HG03103 (cell line): ENCODE results near the gene SCFD2.

Experiments used
- ATAC-seq: cut with Tn5 transposase; IDR thresholded peaks from one replicate; pipeline ENCODE4 v1.9.1; 2021; ENCODE audit warnings: low read depth; ENCODE audit not compliant: unreplicated experiment

The SCFD2 gene

GRCh38 chr4:52945326-52945898 lies 420.4 kb downstream of the SCFD2 start:
- ATAC-seq: no peak

- no peak for ATAC-seq
Measured at GRCh38 chr4:52943677-52944076, 422.2 kb downstream of the SCFD2 start.

GRCh38 chr4:52942936-52943335 lies 422.9 kb downstream of the SCFD2 start:
- ATAC-seq: no peak

- ATAC-seq: no peak
Measured at GRCh38 chr4:52941450-52941849, 424.4 kb downstream of the SCFD2 start.

GRCh38 chr4:52939739-52940138 lies 426.1 kb downstream of the SCFD2 start:
- ATAC-seq: no peak

GRCh38 chr4:52939325-52939724 lies 426.5 kb downstream of the SCFD2 start:
- ATAC-seq: no peak

- ATAC-seq: no peak
Measured at GRCh38 chr4:52937829-52938228, 428.0 kb downstream of the SCFD2 start.

GRCh38 chr4:52936729-52937128 lies 429.1 kb downstream of the SCFD2 start:
- no peak for ATAC-seq

GRCh38 chr4:52935317-52935716 lies 430.5 kb downstream of the SCFD2 start:
- no peak for ATAC-seq

GRCh38 chr4:52933738-52934137 lies 432.1 kb downstream of the SCFD2 start:
- no peak for ATAC-seq

- no peak for ATAC-seq
Measured at GRCh38 chr4:52932591-52933470, 433.0 kb downstream of the SCFD2 start.

GRCh38 chr4:52931243-52931642 lies 434.6 kb downstream of the SCFD2 start:
- ATAC-seq: no peak

- ATAC-seq: no peak
Measured at GRCh38 chr4:52926196-52926974, 439.5 kb downstream of the SCFD2 start.

GRCh38 chr4:52925531-52925968 lies 440.3 kb downstream of the SCFD2 start:
- ATAC-seq: no peak

- no peak for ATAC-seq
Measured at GRCh38 chr4:52919461-52919860, 446.4 kb downstream of the SCFD2 start.

- no peak for ATAC-seq
Measured at GRCh38 chr4:52917817-52918216, 448.0 kb downstream of the SCFD2 start.

GRCh38 chr4:52915730-52916300 lies 450.0 kb downstream of the SCFD2 start:
- no peak for ATAC-seq

GRCh38 chr4:52915191-52915590 lies 450.7 kb downstream of the SCFD2 start:
- ATAC-seq: no peak

- no peak for ATAC-seq
Measured at GRCh38 chr4:52914051-52914605, 451.7 kb downstream of the SCFD2 start.

- ATAC-seq: no peak
Measured at GRCh38 chr4:52912608-52913007, 453.3 kb downstream of the SCFD2 start.
